ENCODE results near the gene TK2.
"Not testable (repeated sequence)": the region's sequence is repeated elsewhere in the genome, so short reads cannot be mapped to it uniquely, and the experiment has no call there.

TK2 gene

DNA sequence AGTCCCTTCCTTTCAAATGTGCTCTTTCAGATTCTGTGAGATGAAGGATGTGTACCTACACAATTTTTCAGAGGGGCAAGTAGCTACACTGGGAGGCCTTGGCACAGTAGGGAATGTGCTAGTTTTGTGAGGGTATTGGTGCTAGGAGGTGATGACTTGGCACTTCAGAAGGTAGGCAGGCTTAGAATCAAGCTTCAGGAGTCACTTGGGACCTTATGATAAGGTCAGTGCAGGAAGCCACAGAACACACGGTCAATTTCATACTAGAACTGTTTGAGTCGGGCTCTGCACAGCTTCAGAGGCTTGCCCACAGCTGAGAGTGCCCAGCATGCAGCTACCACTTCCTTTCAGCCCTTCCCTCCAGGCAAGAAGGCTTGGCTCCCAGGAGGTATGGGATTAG is 22.4 kb upstream of the TK2 start:
- DNase-seq (ENCODE audit: low spot score): no peak

DNA sequence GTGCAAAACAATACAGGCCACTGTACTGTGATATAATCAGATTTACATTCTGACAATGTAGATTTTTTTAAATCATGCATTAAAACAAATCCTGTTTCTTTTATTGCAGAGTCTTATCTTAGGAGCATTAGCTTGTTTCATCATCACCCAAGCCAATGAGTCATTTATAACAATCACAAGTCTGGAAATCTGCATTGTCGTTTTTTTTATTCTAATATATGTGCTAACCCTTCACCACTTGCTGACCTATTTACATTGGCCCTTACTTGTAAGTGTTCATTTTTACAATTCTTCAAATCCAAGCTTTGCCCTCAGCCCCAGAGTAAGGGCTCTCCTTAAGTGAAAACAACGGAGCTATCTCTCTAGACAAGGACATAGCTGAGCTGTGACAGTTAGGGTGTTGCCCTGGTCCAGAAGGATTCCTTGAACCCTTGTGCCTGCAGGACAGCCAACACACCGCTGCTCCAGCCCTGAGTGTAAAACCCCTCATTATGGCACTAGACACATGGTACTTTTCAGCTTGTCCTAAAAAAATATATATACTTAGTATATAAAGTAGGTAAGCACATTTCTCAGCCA is 20.0 kb upstream of the TK2 start:
- no peak for DNase-seq (ENCODE audit: low spot score)

DNA sequence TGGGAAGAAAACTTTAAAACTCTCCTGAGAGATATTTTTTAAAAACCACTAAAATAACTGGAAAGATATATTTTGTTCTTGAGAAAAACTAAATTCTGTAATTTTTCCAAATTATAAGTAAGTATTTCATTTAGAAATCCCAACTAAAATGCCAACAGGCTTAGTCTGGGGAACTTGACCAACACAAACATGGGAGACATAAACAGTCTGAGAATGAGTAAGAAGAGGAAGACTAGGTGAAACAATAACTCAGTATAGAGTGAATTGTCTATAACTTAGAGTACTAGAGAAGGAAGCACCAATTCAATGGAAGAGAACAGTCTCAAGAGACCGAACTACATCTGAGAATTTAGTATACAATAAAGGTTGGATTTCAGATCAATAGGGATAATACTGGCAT is 19.2 kb upstream of the TK2 start:
- DNase-seq (ENCODE audit: low spot score): no peak

DNA sequence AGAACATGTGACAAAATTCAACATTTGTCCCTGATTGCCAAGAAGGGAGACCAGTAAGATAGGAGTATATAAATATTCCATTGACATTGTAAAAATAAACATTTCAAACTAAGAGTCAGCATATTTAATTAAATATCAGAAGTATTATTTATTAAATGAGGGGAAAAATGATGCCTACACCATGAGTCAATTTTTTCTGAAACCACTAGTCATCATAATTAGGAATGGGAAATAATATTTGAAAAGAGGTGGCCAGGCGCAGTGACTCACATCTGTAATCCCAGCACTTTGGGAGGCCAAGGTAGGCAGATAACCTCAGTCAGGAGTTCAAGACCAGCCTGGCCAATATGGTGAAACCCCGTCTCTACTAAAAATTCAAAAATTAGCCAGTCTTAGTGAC is 18.4 kb upstream of the TK2 start:
- DNase-seq (ENCODE audit: low spot score): no peak

DNA sequence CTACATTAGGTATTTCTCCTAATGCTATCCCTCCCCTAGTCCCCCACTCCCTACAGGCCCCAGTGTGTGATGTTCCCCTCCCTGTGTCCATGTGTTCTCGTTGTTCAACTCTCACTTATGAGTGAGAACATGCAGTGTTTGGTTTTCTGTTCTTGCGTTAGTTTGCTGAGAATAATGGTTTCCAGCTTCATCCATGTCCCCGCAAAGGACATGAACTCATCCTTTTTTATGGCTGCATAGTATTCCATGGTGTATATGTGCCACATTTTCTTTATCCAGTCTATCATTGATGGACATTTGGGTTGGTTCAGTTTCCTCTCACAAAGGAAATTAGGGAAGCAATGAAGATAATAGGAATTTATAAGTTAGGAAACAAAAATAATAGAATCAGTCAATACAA is 17.3 kb upstream of the TK2 start:
- DNase-seq (ENCODE audit: low spot score): not testable (repeated sequence)

DNA sequence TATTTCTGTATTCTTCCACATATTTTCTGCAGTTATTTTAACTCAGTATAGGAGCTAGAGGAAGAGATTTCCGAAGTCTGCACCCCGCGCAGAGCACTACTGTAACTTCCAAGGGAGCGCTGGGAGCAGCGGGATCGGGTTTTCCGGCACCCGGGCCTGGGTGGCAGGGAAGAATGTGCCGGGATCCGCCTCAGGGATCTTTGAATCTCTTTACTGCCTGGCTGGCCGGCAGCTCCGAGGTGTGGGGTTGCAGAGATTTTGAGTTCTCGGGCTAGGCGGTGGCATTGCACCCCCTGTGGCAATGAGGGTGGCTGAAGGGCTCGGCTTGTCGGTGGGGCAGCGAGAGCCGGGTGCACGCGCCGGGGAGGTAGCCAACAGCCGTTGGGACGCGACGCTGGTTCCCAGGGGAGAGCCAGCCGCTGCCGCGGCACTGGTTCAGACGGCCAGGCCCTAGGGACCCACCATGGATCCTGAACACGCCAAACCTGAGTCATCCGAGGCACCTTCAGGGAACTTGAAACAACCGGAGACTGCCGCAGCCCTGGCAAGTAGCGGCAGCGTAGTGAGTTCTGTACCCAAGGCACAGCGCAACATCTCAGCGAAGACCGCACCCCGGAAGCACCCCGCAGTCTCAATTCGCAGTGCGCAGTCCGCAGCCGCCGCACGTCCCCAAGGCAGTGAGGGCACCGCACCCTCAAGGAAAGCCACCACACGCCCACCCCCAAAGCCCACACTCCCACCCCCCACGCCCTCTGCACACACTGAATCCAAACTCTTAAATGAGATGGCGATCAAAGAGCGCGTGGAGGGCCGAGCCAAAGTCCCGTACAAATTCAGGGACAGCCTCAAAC is 16.4 kb upstream of the TK2 start, which contains the start of gene CMTM1:
CMTM1 (plus strand) TSS at position 389 of the 851 bp plus-strand sequence; CDS start at position 464, 75 bp downstream.
- DNase-seq (ENCODE audit: low spot score): no peak

DNA sequence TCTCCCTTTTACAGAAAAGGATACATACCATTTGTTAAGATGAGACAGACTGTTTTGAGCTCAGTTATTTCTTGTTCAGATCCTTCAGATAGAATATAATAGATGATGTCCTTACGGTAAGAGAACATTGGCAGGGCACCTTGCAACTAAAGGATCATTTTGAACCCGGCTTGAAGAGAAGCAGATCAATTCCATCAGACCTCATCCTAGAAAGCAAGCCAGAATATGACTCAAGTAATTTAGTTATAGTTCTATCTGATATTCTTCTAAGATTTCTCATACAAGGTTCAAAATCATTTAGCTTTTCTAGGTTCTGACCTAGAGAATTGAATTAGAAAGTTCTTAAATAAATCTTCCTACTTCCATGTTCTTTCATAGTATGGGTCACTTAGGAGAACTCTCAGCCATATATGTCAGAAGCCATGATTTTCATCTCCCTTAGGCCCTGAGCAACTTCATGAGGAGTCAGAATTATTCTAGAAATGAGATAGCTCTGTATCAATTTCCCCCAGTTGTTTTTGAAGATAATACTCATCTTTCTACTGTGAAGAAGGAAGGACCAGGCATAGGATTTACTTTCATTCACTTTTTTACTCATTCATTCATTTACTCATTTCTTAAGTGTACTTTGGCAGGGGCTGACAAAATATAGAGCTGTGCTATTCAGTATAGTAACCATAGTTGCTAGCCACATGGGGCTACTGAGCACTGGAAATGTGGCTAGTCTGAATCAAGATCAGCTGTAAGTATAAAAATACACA is 13.8 kb upstream of the TK2 start:
- no peak for DNase-seq (ENCODE audit: low spot score)

DNA sequence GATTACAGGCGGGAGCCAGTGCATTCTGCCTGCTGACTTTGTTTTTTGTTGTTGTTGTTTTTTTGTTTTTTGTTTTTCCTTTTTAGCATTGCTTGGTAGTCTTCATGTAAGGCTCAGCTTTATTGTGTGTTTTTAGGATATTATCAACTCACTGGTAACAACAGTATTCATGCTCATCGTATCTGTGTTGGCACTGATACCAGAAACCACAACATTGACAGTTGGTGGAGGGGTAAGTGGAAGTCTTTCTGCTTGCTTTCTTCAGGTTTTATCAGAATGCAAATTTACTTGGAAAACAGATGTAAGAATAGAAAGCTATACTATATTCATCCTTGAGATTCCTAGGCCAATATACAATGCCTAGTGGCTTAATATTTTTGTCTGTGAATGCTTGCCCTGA is 13.1 kb upstream of the TK2 start:
- DNase-seq (ENCODE audit: low spot score): no peak

DNA sequence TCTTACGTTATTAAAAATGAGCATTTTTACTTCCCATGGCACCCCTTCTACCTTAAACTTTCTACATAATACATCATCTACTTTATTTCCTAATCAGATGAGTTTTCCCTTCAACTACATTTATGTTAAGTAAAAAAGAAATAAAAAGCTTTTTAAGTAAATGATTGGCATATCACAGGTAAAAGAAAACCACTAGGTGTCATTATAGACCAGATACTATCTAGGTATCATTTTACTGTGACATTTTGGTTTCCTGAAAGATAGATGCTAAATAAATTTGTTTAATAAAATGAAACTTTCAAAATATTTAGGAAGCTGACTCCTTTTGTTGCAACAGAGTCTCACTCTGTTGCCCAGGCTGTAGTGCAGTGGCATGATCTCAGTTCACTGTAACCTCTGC is 12.5 kb upstream of the TK2 start:
- no peak for DNase-seq (ENCODE audit: low spot score)

DNA sequence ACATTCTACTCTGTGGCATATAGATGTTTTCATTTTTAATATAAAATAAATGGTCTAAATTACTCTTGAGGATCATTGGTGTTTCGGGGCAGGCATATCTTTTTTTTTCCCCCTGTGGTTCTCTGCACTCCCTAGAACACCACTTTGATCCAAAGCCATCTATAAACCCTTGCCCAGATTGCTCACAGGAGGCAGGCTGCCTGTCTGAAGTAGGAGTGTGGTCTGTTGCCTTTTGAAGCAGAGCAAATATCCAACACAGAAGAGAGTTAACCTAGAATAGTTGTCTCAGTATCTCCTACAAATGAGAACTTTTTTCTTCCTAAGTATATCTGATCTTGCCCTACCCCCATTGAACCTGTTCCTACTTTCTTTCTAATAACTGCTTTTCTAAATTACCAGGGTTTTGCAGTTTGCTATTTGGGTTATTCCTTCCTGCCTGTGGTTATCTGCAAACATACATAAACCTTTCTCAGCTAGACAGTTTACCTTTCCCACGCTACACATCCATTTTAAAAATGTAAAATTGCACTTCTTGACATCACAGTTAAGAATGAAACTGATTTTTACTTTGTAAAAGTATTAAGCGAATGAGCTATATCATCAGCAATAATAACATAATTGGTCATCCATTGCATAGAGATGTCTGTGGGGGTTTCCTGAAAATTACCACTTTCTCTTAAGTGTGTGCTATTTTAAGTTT is 11.6 kb upstream of the TK2 start:
- no peak for DNase-seq (ENCODE audit: low spot score)

DNA sequence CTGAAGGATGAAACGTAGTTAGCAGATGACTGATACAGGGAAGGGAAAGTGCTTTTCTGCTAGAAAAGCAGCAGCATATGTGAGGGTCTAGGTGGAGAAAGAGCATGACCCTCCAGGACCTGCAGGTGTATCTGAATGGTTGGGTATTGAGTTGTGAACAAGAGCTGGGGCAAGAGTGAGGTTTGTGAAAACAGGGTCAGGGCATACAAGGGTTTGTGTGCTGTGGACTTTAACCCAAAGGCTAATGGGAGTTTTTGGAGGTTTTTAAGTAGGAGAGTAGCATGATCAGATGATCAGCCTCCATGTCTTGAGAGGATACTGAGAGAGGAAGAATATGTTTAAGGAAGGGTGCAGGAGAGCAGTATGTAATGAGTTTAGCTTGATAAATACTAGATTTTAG is 10.2 kb upstream of the TK2 start:
- no peak for DNase-seq (ENCODE audit: low spot score)

DNA sequence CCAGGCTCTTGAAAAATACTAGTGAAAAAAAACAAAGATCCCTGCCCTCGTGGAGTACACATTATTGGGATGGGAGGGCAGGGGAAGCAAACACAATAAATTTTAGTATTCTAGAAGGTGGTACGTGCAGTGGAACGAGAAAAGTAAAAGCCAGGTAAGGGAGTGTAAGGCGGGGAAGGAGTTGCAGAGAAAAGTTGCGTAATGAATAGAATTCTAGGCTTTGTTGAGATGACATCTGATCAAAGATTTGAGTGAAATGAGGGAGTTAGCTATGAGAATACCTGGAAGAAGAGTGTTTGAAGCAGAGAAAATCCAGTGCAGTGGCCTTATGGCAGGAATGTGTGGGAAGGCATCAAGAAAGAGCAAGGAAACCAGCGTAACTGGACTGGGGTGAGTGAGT is 4.6 kb upstream of the TK2 start:
- no peak for DNase-seq (ENCODE audit: low spot score)

DNA sequence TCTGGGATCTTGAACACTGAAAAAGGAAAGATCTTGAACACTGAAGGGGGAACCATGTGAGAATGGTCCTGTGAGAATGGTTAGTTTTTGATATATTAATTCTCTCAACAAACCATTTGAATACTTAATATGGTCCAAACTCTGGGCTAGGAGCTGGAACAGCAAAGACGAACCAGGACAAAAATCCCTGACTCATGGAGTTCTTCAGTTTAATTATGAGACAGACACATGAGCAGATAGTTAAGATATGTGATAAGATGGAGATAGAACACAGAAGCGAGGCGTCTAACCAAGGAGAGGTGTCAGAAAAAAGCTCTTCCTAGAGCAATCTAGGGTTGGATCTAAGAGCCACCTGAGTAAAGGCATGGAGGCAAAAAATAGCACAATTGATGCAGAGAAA is 4.1 kb upstream of the TK2 start:
- DNase-seq (ENCODE audit: low spot score): no peak

DNA sequence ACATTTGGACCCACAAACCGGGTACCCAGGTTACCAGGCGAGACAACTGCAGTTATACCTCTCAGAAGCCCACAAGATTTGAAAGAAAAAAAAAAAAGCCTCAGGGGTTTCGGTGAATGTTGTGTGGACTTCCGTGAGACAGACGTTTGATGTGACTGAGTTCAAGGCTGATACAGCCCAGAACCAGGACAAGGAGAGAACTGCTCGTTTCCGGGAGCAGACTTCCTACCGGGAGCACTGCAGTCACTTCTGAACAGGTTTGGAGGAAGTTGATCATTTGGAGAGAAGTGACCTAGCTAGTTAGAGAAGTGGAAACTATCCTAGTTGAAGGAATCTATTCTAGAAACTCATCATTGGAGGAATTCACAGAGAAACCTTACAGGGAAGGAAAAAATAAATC is 3.3 kb upstream of the TK2 start:
- DNase-seq (ENCODE audit: low spot score): no peak

DNA sequence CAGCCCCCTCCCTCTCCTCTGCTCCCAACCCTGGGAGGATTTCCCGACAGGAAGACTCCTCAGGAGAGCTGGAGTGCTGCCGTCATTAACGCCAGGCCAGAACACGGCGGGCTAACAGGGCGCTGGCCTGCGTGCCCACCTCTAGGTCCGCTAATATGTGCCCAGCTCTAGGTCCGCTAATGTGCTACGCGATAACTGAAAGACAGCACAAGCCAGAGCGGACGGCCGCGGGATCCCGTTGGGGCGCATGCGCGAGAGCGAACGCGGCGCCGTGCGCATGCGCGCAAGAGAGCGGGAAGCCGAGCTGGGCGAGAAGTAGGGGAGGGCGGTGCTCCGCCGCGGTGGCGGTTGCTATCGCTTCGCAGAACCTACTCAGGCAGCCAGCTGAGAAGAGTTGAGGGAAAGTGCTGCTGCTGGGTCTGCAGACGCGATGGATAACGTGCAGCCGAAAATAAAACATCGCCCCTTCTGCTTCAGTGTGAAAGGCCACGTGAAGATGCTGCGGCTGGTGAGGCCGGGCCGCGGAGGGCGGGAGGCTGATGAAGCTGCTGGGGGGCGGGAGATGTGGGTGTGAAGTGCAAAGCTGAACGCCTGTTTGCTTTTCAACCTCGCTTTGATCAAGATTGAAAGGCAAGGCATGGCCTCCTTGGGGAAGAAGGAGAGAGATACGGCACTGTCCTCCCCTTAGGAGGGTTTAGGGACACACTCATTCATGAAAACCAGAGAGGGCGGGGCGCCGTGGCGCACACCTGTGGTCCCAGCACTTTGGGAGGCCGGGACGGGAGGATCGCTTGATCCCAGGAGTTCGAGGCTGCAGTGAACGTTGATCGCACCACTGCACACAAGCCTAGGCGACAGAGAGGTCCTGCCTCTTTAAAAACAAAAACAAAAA is 2.6 kb upstream of the TK2 start, which contains the start of gene CKLF:
CKLF (plus strand) TSS at position 291 of the 892 bp plus-strand sequence; CDS start at position 431, 140 bp downstream.
- peak; percentile 94 for DNase-seq (ENCODE audit: low spot score)

DNA sequence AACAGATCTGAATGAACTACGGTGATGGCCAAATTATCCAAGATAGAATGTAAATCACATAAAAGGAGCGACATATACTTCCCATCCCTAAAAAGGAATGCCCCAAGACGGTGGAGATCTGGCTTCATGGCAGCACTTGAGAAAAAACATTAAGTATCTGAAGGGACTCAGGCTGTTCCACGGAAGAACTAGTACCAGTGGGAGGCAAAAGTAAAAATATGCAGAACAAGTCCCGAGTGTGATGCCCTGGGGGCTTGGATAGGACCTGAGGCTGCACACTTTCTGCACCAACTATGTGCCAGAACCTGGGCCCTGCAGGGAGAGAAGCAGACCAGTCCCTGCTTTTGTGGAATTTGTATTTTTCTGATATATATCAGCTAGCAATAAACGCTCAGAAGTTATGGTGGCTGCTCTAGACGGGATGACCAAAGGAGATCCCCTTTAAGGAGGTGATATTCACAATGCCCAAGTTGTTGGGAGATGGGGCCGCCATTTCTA is 1.9 kb upstream of the TK2 start:
- DNase-seq (ENCODE audit: low spot score): no peak

DNA sequence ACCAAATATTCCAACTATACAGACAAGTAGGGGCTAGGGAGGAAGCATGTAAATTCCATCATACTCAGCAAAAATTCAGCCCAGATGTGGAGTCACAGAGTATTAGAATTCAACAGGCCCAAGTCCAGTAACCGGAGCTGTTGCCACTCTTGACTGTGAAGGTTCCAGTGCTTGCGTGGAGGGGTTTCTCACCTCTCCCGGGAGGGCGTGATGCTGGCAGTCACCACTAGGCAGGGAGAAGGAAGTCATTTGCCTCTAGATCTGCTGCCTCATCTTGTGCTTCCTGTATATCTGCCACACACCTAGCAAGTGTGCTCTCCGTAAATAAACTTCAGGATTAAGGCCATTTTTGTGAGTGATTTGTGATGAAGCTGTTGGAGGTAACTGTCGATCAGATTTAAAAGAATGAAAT is 1.4 kb upstream of the TK2 start:
- DNase-seq (ENCODE audit: low spot score): peak; percentile 75

DNA sequence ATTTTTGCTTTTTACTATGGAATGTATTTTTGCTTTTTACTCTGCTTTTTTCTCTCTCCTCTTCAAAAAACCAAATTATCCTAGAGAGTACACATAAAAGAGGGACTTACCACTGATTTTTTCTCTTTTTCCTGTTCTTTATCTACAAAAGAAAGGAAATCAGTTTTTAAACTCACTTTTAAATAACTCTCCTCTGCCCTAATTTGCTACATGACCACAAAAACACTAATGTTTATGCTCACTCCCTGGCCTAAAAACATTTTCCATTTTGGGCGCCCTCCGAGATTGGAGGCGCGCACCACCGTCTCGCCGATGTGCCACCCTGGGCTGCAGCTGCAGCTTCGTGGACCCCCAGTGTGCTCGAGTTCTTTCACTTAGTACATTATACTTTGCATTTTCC is 1.1 kb downstream of the TK2 start:
- DNase-seq (ENCODE audit: low spot score): no peak

DNA sequence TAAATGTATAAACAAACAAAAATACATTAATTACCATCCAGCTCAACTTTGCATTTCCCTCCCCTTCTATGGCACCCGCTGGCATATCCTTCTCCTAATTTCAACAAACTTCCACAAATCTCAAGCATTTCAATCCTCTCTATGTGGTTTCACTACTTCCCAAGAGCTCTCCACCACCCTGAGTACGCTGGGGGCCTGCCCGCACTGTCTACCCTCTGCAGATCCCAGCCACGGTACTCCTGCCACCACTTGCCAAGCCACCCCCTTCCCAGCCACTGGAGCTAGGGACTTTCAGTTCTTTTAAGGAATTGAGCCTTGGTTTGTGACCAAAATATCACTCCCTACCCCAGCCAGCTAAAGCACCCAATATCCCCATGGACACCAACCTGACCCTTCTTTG is 1.9 kb downstream of the TK2 start:
- DNase-seq (ENCODE audit: low spot score): no peak

DNA sequence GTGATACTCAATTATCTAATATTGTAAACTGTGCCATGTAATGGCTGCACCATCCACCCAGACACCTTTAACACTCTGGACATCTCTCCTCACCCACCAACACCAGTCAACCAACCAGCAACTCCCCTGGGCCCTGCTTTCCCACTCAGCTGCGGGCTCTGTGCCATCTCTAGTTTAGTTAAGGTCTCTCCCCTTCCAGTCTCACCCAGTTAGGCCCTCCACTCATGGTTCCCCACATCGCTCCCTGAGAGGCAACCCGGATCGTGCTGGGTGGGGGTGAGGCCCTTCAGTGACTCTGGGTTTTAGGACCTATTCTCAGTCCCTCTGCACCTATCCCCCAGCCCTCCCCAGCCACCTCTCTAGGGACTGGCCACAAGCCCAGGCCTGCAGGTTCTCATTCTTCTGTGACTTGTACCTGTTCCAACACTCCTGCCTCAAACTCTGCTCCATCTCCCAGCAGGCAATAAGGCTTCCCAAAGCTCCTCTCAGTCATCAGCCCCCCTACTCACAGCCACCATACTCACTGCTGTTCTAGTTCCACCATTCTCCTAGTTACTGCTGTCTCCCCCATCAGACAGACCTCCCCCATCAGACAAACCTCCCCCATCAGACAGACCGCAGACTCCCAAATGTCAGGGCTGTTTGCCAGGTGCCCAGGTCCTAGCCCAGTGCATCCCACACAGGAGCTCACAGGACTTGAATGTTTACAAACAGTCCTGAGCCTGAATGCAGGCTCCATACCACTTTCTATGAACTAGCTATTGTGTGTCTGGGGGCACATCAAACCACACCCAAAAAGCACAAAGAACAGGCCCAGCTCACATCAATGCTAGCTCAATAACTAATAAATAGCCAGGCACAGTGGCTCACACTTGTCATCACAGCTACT is 2.6 kb downstream of the TK2 start:
- DNase-seq (ENCODE audit: low spot score): no peak
